T-cell (primary cell): ENCODE results near the gene PRKCZ. TPM values are rescaled to one million over a fixed set of nuclear protein-coding genes. Genes with fewer than 3 reads are reported as not detected.

Source experiments
- ATAC-seq, 4 experiments: fragments of 200-7000 bp in 3 of 4; fragments of 150-1000 bp in 1 of 4; cut with Tn5 transposase; replicated peaks in 1 of 4; 1 replicate in 3 of 4; 2 replicates in 1 of 4; pipeline ENCODE4 v1.10.0; 2021; ENCODE audit warnings: moderate library complexity in 3 of 4, mild to moderate bottlenecking in 2 of 4, moderate number of reproducible peaks in 1 of 4
- CTCF ChIA-PET, 2 donors: fragments of 300-600 bp; sonication (Branson Sonifier 250); formaldehyde crosslinking; loops; one replicate each; lab custom pipeline; 2022; ENCODE audit warnings: antibody characterized with exemption in 2 of 2; lab: Charles Lee
- POLR2A ChIA-PET, 2 donors: fragments of 300-600 bp; sonication (Branson Sonifier 250); formaldehyde crosslinking; loops; one replicate each; lab custom pipeline; 2022; ENCODE audit warnings: antibody characterized with exemption in 2 of 2; lab: Charles Lee
- DNase-seq, 35 experiments: peaks; one replicate each; pipeline versions ENCODE4 v3.0.0 to v3.0.0-alpha.2; 2013 to 2023
- H3K27ac ChIP-seq: one replicate; pipeline ENCODE4 v1.5.1; 2013; ENCODE audit warnings: low read length
- H3K27me3 ChIP-seq, 2 experiments: replicated peaks in 1 of 2; 1 replicate in 1 of 2; 2 replicates in 1 of 2; pipeline versions ENCODE4 v1.6.1 to v1.7.0; 2013; ENCODE audit warnings: low read length in 1 of 2, mixed read lengths in 1 of 2; ENCODE audit not compliant: control insufficient read depth in 2 of 2, insufficient read depth in 2 of 2; ENCODE audit errors: extremely low read depth in 1 of 2
- H3K36me3 ChIP-seq, 2 donors: 1 replicate in 1 of 2; 2 replicates in 1 of 2; pipeline versions ENCODE4 v1.6.1 to v1.7.0; 2013; ENCODE audit warnings: low read length in 1 of 2; ENCODE audit not compliant: control insufficient read depth in 2 of 2, insufficient read depth in 1 of 2; ENCODE audit errors: extremely low read depth in 1 of 2
- H3K4me1 ChIP-seq, 2 experiments: 1 replicate in 1 of 2; 2 replicates in 1 of 2; pipeline versions ENCODE4 v1.6.1 to v1.7.0; 2013; ENCODE audit warnings: low read length in 2 of 2, mixed read lengths in 1 of 2; ENCODE audit not compliant: insufficient read depth in 2 of 2, control insufficient read depth in 1 of 2; ENCODE audit errors: extremely low read depth in 1 of 2
- H3K4me3 ChIP-seq, 2 donors: 1 replicate in 1 of 2; 2 replicates in 1 of 2; pipeline versions ENCODE4 v1.5.1 to v1.7.0; 2013; ENCODE audit warnings: mild to moderate bottlenecking in 2 of 2, low read length in 1 of 2, moderate library complexity in 1 of 2; ENCODE audit not compliant: control insufficient read depth in 1 of 2; ENCODE audit errors: extremely low read depth in 1 of 2
- H3K9me3 ChIP-seq: 2 replicates; pipeline ENCODE4 v1.7.0; 2013
- H3K27ac Mint-ChIP-seq, 2 donors: one replicate each; pipeline ENCODE4 v1.8.0; 2020 to 2021; ENCODE audit warnings: mild to moderate bottlenecking in 2 of 2, mixed read lengths in 2 of 2
- H3K27me3 Mint-ChIP-seq, 2 donors: one replicate each; pipeline ENCODE4 v1.8.0; 2021 to 2022; ENCODE audit warnings: mixed read lengths in 2 of 2
- H3K36me3 Mint-ChIP-seq: one replicate; pipeline ENCODE4 v1.8.0; 2021; ENCODE audit warnings: mixed read lengths
- H3K4me1 Mint-ChIP-seq, 3 donors: one replicate each; pipeline ENCODE4 v1.8.0; 2020 to 2022; ENCODE audit warnings: mixed read lengths in 3 of 3, mild to moderate bottlenecking in 1 of 3
- H3K4me3 Mint-ChIP-seq, 3 donors: one replicate each; pipeline ENCODE4 v1.8.0; 2020 to 2022; ENCODE audit warnings: mild to moderate bottlenecking in 3 of 3, mixed read lengths in 3 of 3, moderate library complexity in 3 of 3
- H3K9me3 Mint-ChIP-seq, 3 donors: one replicate each; pipeline ENCODE4 v1.8.0; 2020 to 2022; ENCODE audit warnings: mixed read lengths in 3 of 3
- WGBS: methylation state at CpG from one replicate; pipeline ENCODE4 v1.1.5; 2013; ENCODE audit warnings: missing lambda C conversion rate; ENCODE audit not compliant: insufficient coverage; 5-methylcytosine and 5-hydroxymethylcytosine counted together
- total RNA-seq, 35 experiments: library from RNA in 6 of 35; stranded (reverse) in 6 of 35; fragments of 120-200 nt in 1 of 35; gene quantifications; one replicate each; pipeline versions ENCODE4 v1.2.1 to v1.2.4 and lab custom pipeline; 2013 to 2026

PRKCZ gene
- total RNA-seq, 5 donors from 2014 or later (not counting 1 experiment from before 2014, with no cell fraction given) = 27.5 to 36.9 (median 31.0) TPM

DNA sequence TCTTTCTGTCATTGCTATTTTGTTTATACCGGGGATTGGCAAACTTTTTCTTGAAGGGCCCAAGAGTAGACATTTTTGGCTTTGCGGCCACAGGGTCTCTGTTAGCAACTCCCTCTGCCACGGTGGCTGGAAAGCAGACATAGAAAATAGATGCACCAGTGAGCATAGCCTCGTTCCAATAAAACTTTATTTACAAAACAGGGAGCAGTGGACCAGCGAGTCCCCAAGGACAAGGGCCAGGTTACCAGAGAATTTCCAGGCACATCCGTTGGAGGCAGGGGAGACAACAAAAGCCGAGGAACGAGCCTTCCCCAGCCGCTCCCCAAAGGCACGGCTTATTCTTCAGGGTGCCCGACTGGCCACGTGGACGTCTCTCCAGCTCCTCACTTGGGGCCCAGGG lies 117.9 kb downstream of the PRKCZ start:
- peaks cover 34% of the 10 kb centered on the region for H3K36me3 Mint-ChIP-seq
- no peak overlapping the region for H3K4me3 ChIP-seq
- H3K27me3 Mint-ChIP-seq = no peaks in the 10 kb centered on the region
- DNase-seq (no peak), ATAC-seq (no peak)
- no peaks in the 10 kb centered on the region for H3K9me3 ChIP-seq
- H3K4me1 ChIP-seq = peaks cover 0 to 2% of the 10 kb centered on the region in 2 experiments
- no peak overlapping the region for H3K27ac Mint-ChIP-seq
- WGBS = 97% methylated on average over 12 of the region's 13 CpGs
- peaks cover 0 to 4% of the 10 kb centered on the region in 2 donors for H3K36me3 ChIP-seq
- peaks cover 1 to 3% (median 2%) of the 10 kb centered on the region in 3 donors for H3K4me1 Mint-ChIP-seq
- no peak overlapping the region for H3K4me3 Mint-ChIP-seq
- POLR2A ChIA-PET = no interaction called here
- H3K27me3 ChIP-seq = no peaks in the 10 kb centered on the region
- no peak overlapping the region for H3K27ac ChIP-seq
- CTCF ChIA-PET = no interaction called here
- H3K9me3 Mint-ChIP-seq = no peaks in the 10 kb centered on the region

- Mint-ChIP-seq H3K4me3 (no peak overlapping the region), H3K9me3 (no peaks in the 10 kb centered on the region), H3K27me3 (no peaks in the 10 kb centered on the region), H3K27ac (no peak overlapping the region), H3K36me3 (peaks cover 32% of the 10 kb centered on the region), H3K4me1 (peaks cover 0 to 5% (median 2%) of the 10 kb centered on the region in 3 donors)
- Histone ChIP-seq H3K4me3 (no peak overlapping the region), H3K36me3 (peaks cover 0 to 4% of the 10 kb centered on the region in 2 donors), H3K9me3 (no peaks in the 10 kb centered on the region), H3K4me1 (no peaks in the 10 kb centered on the region), H3K27ac (no peak overlapping the region), H3K27me3 (no peaks in the 10 kb centered on the region)
- ChIA-PET CTCF (no interaction called here), POLR2A (no interaction called here)
- ATAC-seq (no peak), DNase-seq (no peak)
- WGBS = 100% methylated on average over 4 of the region's 12 CpGs
Measured at GRCh38 chr1:2168535-2168934, 118.3 kb downstream of the PRKCZ start.

DNA sequence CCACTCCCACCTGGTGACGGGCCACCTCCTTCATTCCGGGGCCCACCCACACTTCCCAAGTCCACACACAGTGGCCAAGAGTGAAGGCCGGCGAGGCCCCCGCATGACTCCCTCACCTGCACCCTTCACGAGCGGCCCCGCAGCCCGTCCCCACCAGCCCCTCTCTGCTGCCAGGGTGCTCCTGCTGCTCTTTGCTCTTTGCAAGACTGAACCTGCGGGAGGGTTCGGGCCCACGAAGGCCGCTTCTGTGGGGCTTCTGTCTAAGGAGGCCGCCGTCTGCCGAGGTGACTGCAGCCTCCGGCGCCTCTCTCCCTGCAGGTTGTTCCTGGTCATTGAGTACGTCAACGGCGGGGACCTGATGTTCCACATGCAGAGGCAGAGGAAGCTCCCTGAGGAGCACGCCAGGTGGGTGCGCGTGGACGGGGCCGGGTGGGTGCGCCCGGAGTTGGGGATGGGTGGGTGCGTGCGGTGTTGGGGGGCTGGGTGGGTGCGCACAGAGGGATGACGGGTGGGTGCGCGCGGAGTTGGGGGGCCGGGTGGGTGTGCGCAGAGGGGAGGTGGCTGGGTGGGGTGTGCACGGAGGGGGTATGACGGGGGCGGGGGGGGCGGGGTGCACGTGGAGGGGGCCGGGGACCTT lies 119.1 kb downstream of the PRKCZ start:
- ChIA-PET POLR2A (no interaction called here), CTCF (no interaction called here)
- Histone ChIP-seq H3K4me3 (no peak overlapping the region), H3K27me3 (no peaks in the 10 kb centered on the region), H3K4me1 (peaks cover 0 to 4% of the 10 kb centered on the region in 2 experiments), H3K36me3 (peaks cover 0 to 4% of the 10 kb centered on the region in 2 donors), H3K9me3 (no peaks in the 10 kb centered on the region), H3K27ac (no peak overlapping the region)
- Mint-ChIP-seq H3K9me3 (no peaks in the 10 kb centered on the region), H3K27me3 (no peaks in the 10 kb centered on the region), H3K36me3 (peaks cover 27% of the 10 kb centered on the region), H3K27ac (no peak overlapping the region), H3K4me3 (no peak overlapping the region), H3K4me1 (peaks cover 0 to 5% (median 4%) of the 10 kb centered on the region in 3 donors)
- WGBS = 94% methylated on average over 19 of the region's 43 CpGs
- ATAC-seq (no peak), DNase-seq (no peak)

GRCh38 chr1:2170211-2170610 lies 120.0 kb downstream of the PRKCZ start:
- H3K9me3 ChIP-seq = no peaks in the 10 kb centered on the region
- ChIA-PET POLR2A (no interaction called here), CTCF (no interaction called here)
- Mint-ChIP-seq H3K36me3 (peaks cover 20% of the 10 kb centered on the region), H3K27me3 (no peaks in the 10 kb centered on the region), H3K4me1 (peaks cover 0 to 7% (median 6%) of the 10 kb centered on the region in 3 donors), H3K9me3 (no peaks in the 10 kb centered on the region), H3K4me3 (no peak overlapping the region), H3K27ac (no peak overlapping the region)
- DNase-seq = no peak
- H3K4me1 ChIP-seq = peaks cover 0 to 9% of the 10 kb centered on the region in 2 experiments
- H3K27me3 ChIP-seq = no peaks in the 10 kb centered on the region
- 86% methylated on average over 2 of the region's 11 CpGs for WGBS
- no peak overlapping the region for H3K4me3 ChIP-seq
- no peak for ATAC-seq
- H3K27ac ChIP-seq = no peak overlapping the region
- H3K36me3 ChIP-seq = peaks cover 0 to 4% of the 10 kb centered on the region in 2 donors

DNA sequence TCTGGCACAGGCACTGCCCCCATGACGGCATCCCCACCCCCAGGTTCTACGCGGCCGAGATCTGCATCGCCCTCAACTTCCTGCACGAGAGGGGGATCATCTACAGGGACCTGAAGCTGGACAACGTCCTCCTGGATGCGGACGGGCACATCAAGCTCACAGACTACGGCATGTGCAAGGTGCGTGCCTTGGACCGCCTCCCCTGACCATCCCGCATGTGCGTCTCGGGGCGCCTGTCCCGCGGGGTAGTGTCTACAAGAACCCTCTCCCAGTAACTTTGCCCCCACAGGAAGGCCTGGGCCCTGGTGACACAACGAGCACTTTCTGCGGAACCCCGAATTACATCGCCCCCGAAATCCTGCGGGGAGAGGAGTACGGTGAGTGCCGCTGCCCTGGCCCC lies 121.8 kb downstream of the PRKCZ start:
- Mint-ChIP-seq H3K27ac (no peak overlapping the region), H3K36me3 (peaks cover 25% of the 10 kb centered on the region), H3K4me1 (peaks cover 0 to 7% (median 6%) of the 10 kb centered on the region in 3 donors), H3K27me3 (no peaks in the 10 kb centered on the region), H3K4me3 (no peak overlapping the region), H3K9me3 (no peaks in the 10 kb centered on the region)
- peaks cover 0 to 4% of the 10 kb centered on the region in 2 donors for H3K36me3 ChIP-seq
- H3K27ac ChIP-seq = no peak overlapping the region
- ChIA-PET CTCF (interaction anchor here in 1 of 2 donors (0.6 kb wide), 1 partner anchor 16 kb away, joined by 4 read pairs; no protein-coding TSS in a partner anchor), POLR2A (no interaction called here)
- H3K4me1 ChIP-seq = peaks cover 0 to 9% of the 10 kb centered on the region in 2 experiments
- H3K9me3 ChIP-seq = no peaks in the 10 kb centered on the region
- DNase-seq = no peak
- no peak for ATAC-seq
- no peak overlapping the region for H3K4me3 ChIP-seq
- 90% methylated on average over 26 of the region's 26 CpGs for WGBS
- H3K27me3 ChIP-seq = peaks cover 0 to 2% of the 10 kb centered on the region in 2 experiments

- no peak overlapping the region for H3K27ac ChIP-seq
- CTCF ChIA-PET = interaction anchor here in 1 of 2 donors (0.6 kb wide), 1 partner anchor 16 kb away, joined by 4 read pairs; no protein-coding TSS in a partner anchor
- POLR2A ChIA-PET = no interaction called here
- Mint-ChIP-seq H3K27me3 (no peaks in the 10 kb centered on the region), H3K27ac (no peak overlapping the region), H3K4me3 (no peak overlapping the region), H3K4me1 (peaks cover 0 to 7% (median 6%) of the 10 kb centered on the region in 3 donors), H3K9me3 (no peaks in the 10 kb centered on the region), H3K36me3 (peaks cover 25% of the 10 kb centered on the region)
- peaks cover 0 to 4% of the 10 kb centered on the region in 2 donors for H3K36me3 ChIP-seq
- H3K4me3 ChIP-seq = no peak overlapping the region
- H3K27me3 ChIP-seq = peaks cover 0 to 2% of the 10 kb centered on the region in 2 experiments
- 94% methylated on average over 31 of the region's 33 CpGs for WGBS
- no peak for ATAC-seq
- H3K9me3 ChIP-seq = no peaks in the 10 kb centered on the region
- no peak for DNase-seq
- H3K4me1 ChIP-seq = peaks cover 0 to 9% of the 10 kb centered on the region in 2 experiments
Measured at GRCh38 chr1:2172551-2173146, 122.4 kb downstream of the PRKCZ start.
